ENCODE data around the gene MALSU1. TPM values are rescaled to one million over a fixed set of nuclear protein-coding genes. Genes with fewer than 3 reads are reported as not detected.
A peak's percentile ranks its signal among the peaks of the same experiment; 100 is the strongest.

The MALSU1 gene
- total and polyA plus RNA-seq, 4 donors, result 26.8 to 51.7 (median 45.1) TPM

DNA sequence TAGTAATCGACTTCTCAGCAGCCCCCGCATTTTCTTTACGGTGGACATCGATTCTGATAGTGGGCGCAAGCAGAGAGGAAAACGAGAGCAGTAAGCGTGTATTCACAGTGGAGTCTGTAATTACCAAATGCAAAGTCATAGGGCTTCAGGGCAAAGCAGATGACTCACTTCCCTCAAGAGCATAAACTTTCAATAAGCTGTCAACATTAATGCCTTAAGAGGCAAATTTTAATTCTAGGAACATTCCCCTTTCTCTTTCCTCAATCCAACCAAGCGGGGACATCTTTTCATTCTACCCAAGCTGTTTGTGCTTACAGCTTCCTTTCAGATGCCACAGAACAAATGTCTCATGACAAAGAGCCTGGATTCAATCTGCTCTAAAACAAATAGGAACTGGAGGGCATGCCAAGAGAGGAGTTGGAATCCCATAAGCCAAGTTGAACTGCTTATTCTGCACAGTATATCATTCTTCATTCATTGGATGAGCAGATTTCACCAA, 48.6 kb downstream of the MALSU1 start:
- ATAC-seq (ENCODE audit: insufficient read depth, low FRiP score) (peak; percentile 42), DNase-seq (no peak)
- Histone ChIP-seq H3K4me3 (no peak overlapping the region), H3K9me3 (ENCODE audit: control insufficient read depth in 4 of 4, insufficient read depth in 3 of 4, low read length in 3 of 4) (no peaks in the 10 kb centered on the region), H3K27me3 (ENCODE audit: control insufficient read depth in 3 of 3, insufficient read depth in 3 of 3, low read length in 2 of 3) (no peaks in the 10 kb centered on the region), H3K36me3 (ENCODE audit: control insufficient read depth in 4 of 4, insufficient read depth in 4 of 4, low read length in 4 of 4) (peaks cover 0 to 30% (median 14%) of the 10 kb centered on the region in 4 donors), H3K9ac (ENCODE audit: insufficient read depth in 1 of 2, low read length in 2 of 2) (no peak overlapping the region), H3K27ac (ENCODE audit: low read depth in 1 of 2, low read length in 1 of 2) (no peak overlapping the region), H3K4me1 (ENCODE audit: control insufficient read depth in 5 of 5, insufficient read depth in 5 of 5, low read length in 5 of 5) (peaks cover 0 to 3% (median 0%) of the 10 kb centered on the region in 5 donors)
- TF ChIP-seq, protein P1, sequence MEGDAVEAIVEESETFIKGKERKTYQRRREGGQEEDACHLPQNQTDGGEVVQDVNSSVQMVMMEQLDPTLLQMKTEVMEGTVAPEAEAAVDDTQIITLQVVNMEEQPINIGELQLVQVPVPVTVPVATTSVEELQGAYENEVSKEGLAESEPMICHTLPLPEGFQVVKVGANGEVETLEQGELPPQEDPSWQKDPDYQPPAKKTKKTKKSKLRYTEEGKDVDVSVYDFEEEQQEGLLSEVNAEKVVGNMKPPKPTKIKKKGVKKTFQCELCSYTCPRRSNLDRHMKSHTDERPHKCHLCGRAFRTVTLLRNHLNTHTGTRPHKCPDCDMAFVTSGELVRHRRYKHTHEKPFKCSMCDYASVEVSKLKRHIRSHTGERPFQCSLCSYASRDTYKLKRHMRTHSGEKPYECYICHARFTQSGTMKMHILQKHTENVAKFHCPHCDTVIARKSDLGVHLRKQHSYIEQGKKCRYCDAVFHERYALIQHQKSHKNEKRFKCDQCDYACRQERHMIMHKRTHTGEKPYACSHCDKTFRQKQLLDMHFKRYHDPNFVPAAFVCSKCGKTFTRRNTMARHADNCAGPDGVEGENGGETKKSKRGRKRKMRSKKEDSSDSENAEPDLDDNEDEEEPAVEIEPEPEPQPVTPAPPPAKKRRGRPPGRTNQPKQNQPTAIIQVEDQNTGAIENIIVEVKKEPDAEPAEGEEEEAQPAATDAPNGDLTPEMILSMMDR (IDR thresholded peaks at IDR 0.05; ENCODE audit: control extremely low read depth, extremely low read depth), result no peak
- WGBS, 2 donors, result 29 to 56% methylated on average over 8 of the region's 8 CpGs

DNA sequence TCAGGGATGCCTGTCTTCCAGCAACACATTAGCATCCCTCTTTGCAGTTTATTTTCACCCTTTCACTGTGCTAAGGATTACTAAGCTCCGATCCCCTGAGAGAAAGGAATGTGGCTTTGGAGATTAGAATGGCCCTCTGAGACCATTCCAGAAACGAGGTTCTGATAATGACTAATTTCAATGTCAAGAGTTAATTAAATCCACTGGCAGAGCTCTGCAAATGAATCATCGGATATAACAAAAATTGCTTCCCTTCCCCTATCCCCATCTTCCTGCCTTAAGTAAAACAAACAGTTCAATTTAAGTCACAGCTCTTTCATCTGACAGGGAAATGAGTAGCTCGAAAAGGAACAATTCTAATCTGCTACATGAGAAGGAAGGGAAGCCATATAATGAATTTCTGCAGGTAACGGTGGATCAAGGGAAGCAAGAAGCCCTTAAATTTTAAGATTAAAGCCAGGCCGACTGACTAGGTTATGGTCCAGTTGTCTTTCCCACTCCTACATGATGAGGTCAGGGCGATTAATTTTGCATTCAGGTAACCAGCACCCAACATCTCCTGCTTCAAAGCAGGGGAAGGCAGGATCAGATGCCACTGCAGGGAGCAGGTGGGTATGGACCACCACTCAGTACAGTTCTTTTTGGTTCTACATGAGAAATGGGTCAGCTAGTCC, 50.5 kb downstream of the MALSU1 start:
- Histone ChIP-seq H3K27me3 (ENCODE audit: control insufficient read depth in 3 of 3, insufficient read depth in 3 of 3, low read length in 2 of 3) (no peaks in the 10 kb centered on the region), H3K9ac (ENCODE audit: insufficient read depth in 1 of 2, low read length in 2 of 2) (no peak overlapping the region), H3K4me1 (ENCODE audit: control insufficient read depth in 5 of 5, insufficient read depth in 5 of 5, low read length in 5 of 5) (peaks cover 0 to 3% (median 0%) of the 10 kb centered on the region in 5 donors), H3K9me3 (ENCODE audit: control insufficient read depth in 4 of 4, insufficient read depth in 3 of 4, low read length in 3 of 4) (no peaks in the 10 kb centered on the region), H3K27ac (ENCODE audit: low read depth in 1 of 2, low read length in 1 of 2) (no peak overlapping the region), H3K36me3 (ENCODE audit: control insufficient read depth in 4 of 4, insufficient read depth in 4 of 4, low read length in 4 of 4) (peaks cover 0 to 24% (median 11%) of the 10 kb centered on the region in 4 donors), H3K4me3 (no peak overlapping the region)
- ATAC-seq (ENCODE audit: insufficient read depth, low FRiP score) (no peak), DNase-seq (no peak)
- 57 to 75% methylated on average over 7 of the region's 7 CpGs for WGBS, 2 donors
- TF ChIP-seq, protein P1 (IDR thresholded peaks at IDR 0.05; ENCODE audit: control extremely low read depth, extremely low read depth), result no peak

DNA sequence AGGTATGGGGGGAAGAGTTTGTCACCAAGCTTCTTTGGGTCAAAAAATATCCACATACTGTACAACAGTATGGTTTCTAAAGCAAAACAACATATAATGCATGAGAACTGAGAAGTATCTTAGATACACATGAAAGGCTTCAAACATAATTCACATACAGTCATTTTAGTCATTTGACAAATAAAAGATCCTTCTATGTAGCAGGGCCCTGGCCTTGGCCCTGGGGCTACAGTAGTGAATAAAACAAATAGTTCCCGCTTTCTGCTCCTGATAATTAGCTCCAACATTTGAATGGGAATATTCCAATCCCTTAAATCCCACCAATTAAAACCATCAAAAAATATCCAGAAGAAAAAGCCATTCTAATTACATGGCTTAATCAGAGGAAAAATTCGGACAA, 51.3 kb downstream of the MALSU1 start:
- no peaks in the 10 kb centered on the region for H3K9me3 ChIP-seq (ENCODE audit: control insufficient read depth in 4 of 4, insufficient read depth in 3 of 4, low read length in 3 of 4)
- no peak overlapping the region for H3K9ac ChIP-seq (ENCODE audit: insufficient read depth in 1 of 2, low read length in 2 of 2)
- no peak for ATAC-seq (ENCODE audit: insufficient read depth, low FRiP score)
- no peaks in the 10 kb centered on the region for H3K27me3 ChIP-seq (ENCODE audit: control insufficient read depth in 3 of 3, insufficient read depth in 3 of 3, low read length in 2 of 3)
- 95 to 98% methylated on average over 2 of the region's 2 CpGs for WGBS, 2 donors
- no peak overlapping the region for H3K27ac ChIP-seq (ENCODE audit: low read depth in 1 of 2, low read length in 1 of 2)
- TF ChIP-seq, protein P1 (IDR thresholded peaks at IDR 0.05; ENCODE audit: control extremely low read depth, extremely low read depth), result no peak
- peaks cover 0 to 3% (median 0%) of the 10 kb centered on the region in 5 donors for H3K4me1 ChIP-seq (ENCODE audit: control insufficient read depth in 5 of 5, insufficient read depth in 5 of 5, low read length in 5 of 5)
- no peak for DNase-seq
- H3K4me3 ChIP-seq, result no peak overlapping the region
- peaks cover 0 to 19% (median 8%) of the 10 kb centered on the region in 4 donors for H3K36me3 ChIP-seq (ENCODE audit: control insufficient read depth in 4 of 4, insufficient read depth in 4 of 4, low read length in 4 of 4)

Data from lung (tissue), 12 donors.